NCI-H2171 (cell line): ENCODE measurements around the gene PAN2.
A peak's percentile ranks its signal among the peaks of the same experiment; 100 is the strongest.
"Not testable (repeated sequence)": the region's sequence is repeated elsewhere in the genome, so short reads cannot be mapped to it uniquely, and the experiment has no call there.

Source experiments
- DNase-seq: peaks from one replicate; lab custom pipeline; 2025; lab: John Stamatoyannopoulos, UW

PAN2 gene

GRCh38 chr12:56307221-56307965, 26.4 kb downstream of the PAN2 start:
- DNase-seq = no peak

DNA sequence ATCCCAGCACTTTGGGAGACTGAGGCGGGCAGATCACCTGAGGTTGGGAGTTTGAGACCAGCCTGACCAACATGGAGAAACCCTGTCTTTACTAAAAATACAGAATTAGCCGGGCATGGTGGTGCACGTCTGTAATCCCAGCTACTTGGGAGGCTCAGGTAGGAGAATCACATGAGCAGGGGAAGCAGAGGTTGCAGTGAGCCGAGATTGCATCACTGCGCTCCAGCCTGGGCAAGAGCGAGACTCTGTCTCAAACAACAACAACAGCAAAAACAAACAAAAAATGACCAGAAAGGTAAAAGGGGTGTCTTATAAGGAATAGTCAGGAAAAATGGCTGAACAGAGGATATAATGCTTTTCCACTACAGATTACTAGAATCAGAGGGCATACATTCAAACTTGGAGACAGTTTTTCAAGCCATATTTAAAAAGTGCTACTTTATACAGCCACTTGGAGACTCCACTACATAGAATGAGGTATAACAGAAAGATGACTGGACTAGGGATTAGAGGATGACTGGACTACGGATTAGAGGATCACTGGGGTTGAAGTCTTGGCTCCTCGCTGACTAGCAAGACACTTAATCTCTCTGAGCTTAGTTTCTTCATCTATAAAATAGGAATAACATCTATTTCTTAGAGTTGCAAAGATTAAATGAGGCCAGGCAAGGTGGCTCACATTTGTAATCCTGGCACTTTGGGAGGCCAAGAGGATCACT, 28.8 kb downstream of the PAN2 start:
- DNase-seq = no peak

DNA sequence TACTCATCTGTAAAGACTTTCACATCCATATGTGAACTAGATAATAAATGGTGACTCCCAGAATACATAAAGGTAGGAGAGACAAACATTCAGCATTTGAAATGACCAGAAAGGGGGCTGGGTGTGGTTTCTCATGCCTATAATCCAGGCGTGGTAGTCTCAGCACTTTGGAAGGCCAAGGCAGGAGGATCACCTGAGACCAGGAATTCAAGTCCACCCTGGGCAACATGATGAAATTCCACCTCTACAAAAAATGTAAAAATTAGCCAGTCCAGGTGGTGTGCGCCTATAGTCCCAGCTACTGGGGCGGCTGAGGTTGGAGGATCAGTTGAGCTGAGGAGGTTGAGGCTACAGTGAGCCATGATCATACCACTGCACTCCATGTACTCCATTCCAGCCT, 29.5 kb downstream of the PAN2 start:
- no peak for DNase-seq

DNA sequence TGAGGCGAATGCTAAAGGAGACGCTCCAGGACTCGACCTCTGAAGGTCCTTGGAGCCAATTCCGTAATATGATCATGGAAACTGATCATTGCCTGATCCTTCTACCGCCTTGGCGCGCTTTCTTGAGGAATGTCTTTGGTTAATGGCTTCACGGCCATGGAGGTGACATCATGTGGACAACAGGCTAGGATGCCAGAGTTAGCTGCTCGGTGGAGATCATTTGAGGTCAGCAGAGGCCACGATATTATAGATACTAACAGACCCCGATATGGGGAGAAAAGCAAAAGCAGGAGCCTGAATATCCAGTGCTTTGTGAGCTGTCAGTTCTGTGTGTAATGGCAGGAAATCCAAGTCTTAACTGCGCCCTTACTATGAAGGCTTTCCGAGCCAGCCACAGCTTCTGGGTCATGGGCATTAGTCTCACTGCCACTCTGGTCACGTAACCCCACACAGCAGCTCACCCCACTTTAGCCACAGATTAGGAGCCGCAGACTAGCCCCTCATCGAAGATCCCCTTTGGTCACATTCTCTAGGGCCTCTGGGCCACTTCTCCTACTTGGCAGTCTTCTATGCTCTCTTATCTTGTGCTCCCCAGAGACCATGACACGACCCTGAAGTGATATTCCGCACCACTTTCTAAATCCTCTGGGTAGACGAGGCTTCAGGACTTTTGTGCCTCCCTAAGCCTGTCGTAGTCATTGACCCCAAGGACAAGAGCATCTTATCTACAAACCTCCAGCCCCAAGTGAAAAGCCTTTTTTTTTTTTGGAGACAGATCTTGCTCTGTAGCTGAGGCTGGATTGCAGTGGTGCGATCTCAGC, 32.9 kb downstream of the PAN2 start:
- peak; percentile 73 for DNase-seq

GRCh38 chr12:56299853-56300643, 33.8 kb downstream of the PAN2 start, which contains the start of gene CS:
CS (minus strand) TSS chr12:56300330; CDS start chr12:56300201, 129 bp downstream.
- DNase-seq = peak; percentile 99

GRCh38 chr12:56299308-56299852, 34.4 kb downstream of the PAN2 start:
- DNase-seq = no peak

- DNase-seq = no peak
These were observed 35.0 kb downstream of the PAN2 start for GRCh38 chr12:56298828-56299227.

GRCh38 chr12:56297400-56297799, 36.4 kb downstream of the PAN2 start:
- no peak for DNase-seq

GRCh38 chr12:56296295-56296694, 37.5 kb downstream of the PAN2 start:
- no peak for DNase-seq

DNA sequence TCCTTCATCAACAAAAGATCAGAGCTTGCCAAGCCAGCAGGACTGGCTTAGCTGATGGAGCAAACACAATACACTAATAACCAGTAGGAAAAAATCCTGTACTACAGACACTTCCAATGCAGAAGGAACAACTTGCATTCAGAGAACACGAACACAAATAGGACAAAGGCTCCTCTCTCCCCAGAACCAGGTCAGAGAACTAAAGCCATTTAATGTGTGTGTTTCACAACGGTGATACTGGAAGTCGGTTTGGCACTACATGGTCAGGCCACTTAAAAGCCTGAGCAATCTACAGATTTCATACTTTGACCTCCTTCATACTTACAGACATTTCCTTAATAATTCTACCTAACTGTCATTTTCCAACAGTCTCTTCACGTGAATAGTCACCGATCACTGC, 40.0 kb downstream of the PAN2 start:
- no peak for DNase-seq

GRCh38 chr12:56288705-56289387, 45.0 kb downstream of the PAN2 start:
- DNase-seq = no peak

DNA sequence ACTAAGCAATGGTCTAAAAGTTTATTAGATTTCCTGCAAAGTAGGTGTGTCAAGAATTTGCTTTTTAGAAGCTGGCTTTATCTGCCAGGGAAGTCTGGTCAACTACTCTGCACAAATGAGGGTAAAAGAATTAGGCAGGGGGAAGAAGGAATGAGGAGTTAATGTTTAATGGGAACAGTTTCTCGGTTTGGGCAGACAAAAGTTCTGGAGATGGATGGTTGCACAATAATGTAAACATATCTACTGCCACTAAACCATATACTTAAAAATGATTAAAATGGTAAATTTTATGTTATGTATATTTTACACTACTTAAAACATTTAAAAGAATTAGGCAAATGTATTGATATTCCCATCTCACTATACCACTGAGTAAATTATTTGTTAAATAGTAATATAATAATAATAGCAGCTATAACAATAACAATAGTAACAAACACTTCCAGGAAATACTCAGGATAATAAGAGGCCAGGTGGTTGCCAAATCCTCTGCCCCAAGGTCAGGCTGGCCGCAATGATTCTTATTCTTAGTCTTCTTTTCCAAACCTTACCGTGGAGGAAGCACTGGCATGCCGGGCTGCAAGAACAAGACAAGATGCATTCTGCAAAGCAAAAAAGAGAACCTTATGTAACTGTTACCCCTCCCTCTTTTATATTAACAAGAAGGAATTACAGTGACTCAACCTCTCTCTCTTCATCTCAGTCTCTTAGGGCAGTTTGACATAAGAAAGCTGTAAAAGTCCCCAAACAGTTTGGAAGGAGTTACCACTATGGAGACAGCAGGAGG, 47.6 kb downstream of the PAN2 start:
- no peak for DNase-seq

DNA sequence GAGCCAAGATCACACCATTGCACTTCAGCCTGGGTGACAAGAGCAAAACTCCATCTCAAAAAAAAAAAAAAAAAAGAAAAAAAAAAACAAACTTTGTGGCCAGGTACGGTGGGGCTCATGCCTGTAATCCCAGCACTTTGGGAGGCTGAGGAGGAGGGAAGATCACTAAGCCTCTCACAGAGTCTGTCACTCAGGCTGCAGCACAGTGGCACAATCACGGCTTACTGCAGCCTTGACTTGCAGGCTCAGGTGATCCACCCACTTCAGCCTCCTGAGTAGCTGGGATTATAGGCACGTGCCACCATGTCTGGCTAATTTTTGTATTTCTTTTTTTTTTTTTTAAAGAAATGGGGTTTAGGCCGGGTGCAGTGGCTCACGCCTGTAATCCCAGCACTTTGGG, 49.5 kb downstream of the PAN2 start:
- not testable (repeated sequence) for DNase-seq

DNA sequence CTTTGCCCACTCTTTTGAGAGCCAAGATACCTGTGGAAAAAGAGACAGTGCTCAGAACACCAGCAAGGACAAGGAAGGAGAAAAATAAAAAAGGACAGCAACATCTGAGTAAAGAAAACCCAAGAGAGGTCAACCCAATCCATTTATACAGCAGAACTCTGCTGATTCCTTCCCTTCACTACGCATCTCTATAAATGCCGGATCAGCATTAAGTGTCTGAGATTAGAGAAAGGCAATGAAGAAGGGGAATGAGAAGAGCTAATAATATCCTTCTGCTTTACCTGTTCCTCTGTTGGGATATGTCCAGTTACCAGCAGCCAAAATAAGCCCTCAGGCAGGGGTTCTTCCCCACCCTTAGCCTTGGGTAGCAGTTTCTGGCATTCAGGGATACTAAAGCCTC, 51.2 kb downstream of the PAN2 start:
- DNase-seq = no peak

GRCh38 chr12:56282030-56282429, 51.8 kb downstream of the PAN2 start:
- DNase-seq = no peak

GRCh38 chr12:56280849-56281248, 53.0 kb downstream of the PAN2 start:
- DNase-seq = no peak

DNA sequence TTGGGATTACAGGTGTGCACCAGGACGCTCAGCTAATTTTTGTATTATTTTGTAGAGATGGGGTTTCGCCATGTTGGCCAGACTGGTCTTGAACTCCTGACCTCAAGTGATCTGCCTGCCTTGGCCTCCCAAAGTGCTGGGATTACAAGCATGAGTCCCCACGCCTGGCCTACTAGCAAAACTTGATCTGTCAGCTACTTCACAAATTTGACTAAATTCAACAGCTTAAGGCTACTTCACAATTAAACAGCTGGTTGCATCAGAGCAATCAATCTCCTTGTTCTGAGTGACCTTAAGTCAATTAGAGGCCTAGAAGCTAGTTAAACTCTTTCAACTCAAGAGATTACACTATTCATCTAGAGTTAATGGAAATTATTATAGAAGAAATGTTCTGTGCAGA, 54.9 kb downstream of the PAN2 start:
- no peak for DNase-seq

- DNase-seq = no peak
These were observed 59.5 kb downstream of the PAN2 start for GRCh38 chr12:56274299-56274698.

- not testable (repeated sequence) for DNase-seq
These were observed 61.3 kb downstream of the PAN2 start for GRCh38 chr12:56272468-56272867.

GRCh38 chr12:56271031-56271430, 62.8 kb downstream of the PAN2 start:
- no peak for DNase-seq
